Right kidney (tissue), 1 donor: ENCODE measurements around the gene SPTBN1.

Source experiments
- DNase-seq: peaks from one replicate; pipeline ENCODE4 v3.0.0-alpha.2; 2016

SPTBN1 gene

DNA sequence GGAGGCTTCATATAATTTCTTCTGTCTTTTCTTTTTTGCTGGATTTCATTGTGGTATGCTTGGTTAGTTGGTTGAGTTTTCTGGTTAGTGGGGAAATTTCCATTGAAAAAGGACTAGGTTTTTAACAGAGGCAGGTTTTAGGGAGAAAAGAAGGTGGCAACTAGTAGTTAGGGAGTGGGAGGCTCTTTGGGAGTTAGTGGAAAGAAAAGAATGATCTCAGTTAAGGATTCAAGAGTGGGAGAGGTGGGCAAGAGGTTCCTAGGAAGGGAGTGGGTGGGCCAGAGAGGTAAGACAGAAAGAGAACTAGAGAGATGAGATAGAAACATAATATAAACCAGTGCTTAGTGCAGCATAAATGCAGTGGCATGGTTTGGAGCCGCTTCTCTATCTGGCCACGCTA, 96.9 kb downstream of the SPTBN1 start:
- no peak for DNase-seq

DNA sequence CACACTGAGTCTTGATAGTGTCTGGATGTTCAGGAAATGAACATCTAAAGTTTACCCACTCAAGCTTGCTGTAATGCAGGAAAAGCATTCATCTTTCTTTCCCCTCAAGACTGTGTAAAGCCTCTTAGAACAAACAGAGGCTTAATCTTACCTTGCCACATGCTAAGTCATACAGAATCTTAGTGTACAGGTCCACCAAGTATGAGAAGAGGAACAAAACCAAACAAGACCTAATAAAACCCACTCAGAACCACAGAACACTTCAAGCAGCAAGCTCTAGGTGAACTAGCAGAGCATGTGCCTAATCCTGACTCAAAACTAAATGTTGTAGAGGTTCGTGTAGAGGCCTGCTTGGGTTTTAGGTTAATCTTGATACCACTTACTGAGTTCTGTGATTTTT, 97.6 kb downstream of the SPTBN1 start:
- DNase-seq = no peak

DNA sequence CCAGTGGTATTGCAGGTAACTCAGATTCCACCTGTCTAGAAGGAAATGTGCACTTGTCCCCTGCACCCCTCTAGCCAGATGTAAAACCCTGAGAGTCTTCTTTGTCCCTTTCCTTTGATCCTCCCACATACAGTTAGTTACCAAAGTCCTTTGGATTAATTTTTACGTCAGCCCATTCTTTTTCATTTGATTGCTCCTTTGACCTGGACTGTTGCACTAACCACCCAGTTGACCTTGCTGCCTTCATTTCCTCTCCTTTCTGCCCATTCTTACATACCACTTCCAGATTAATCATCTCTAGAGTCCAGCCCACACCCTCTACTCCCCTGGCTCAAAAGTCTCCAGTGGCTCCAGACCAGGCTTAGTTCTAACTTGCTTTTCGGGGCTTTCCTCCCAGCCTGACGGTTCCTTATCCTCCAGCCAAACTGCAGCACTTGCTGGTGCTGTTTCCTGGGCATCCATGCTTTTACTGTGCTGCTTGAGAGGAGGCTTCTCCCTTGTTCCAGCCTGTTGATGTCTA, 99.3 kb downstream of the SPTBN1 start:
- no peak for DNase-seq

DNA sequence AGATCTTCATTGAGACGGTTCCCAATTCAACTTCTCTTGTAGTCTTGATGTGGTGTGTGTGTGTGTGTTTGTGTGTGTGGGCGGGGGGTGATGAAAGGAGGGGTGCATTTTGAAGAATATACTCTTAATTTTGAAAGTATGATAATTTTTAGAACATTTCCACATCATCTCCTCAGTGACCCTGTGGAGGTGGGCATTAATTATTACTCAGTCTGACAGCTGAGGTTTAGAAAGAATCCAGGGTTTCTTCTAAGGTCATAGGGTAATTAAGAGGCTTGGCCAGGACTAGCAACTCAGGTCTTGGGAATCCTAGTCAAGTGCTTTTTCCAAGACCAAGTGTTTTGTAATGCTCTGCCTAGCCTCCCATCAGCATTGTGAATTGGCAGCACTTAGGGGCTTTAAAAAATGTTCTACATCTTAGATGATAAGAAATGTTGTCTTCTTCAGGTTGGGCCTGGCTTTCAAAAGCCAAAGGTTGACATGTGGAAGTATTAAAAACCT, 100.5 kb downstream of the SPTBN1 start:
- no peak for DNase-seq

DNA sequence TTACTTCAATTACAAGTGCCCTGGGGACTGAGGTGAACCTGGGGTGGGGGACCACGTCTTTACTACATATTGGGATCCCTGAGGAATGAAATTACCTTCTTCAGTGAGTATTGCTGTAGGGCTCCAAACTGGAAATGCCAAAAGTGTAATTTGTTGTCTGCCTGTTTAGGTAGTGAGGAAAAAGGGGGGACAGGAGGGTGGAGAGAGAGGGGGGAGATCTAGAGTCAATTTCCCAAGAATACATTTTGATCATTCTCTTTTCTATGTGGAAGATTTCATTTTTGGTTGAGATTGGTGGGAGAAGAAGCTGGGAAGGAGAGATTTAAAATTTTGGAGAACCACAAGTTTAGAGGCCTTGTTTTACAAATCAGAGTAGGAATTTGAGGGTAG, 101.1 kb downstream of the SPTBN1 start:
- DNase-seq = no peak

DNA sequence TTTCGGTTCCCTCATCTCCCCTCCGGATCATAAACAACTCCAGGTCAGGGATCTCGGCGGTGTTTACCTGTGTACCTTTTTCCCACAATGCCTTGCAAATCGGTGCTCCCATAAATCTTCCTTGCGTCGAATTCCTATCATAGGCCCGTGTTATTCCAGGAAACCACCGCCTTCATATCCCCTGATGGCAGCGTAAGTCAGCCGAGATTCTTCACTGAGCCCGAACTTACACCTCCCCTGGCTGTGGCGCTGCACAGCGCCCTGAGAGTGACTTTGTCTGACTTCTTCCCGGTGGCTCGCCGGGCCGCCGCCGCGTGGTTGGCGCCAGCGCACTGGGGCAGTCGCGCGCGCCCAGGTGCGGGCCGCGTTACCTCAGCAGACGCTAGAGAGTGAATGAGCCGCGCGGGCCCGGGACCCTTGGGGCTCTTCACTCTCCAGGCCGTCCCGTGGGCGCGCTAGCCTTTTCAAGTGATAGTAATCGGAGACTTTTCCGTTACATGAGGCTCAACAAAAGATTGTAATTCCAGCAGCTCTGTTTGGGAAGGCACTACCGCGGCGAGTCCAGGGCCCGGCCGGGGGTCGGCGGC, 101.6 kb downstream of the SPTBN1 start:
- DNase-seq = no peak

DNA sequence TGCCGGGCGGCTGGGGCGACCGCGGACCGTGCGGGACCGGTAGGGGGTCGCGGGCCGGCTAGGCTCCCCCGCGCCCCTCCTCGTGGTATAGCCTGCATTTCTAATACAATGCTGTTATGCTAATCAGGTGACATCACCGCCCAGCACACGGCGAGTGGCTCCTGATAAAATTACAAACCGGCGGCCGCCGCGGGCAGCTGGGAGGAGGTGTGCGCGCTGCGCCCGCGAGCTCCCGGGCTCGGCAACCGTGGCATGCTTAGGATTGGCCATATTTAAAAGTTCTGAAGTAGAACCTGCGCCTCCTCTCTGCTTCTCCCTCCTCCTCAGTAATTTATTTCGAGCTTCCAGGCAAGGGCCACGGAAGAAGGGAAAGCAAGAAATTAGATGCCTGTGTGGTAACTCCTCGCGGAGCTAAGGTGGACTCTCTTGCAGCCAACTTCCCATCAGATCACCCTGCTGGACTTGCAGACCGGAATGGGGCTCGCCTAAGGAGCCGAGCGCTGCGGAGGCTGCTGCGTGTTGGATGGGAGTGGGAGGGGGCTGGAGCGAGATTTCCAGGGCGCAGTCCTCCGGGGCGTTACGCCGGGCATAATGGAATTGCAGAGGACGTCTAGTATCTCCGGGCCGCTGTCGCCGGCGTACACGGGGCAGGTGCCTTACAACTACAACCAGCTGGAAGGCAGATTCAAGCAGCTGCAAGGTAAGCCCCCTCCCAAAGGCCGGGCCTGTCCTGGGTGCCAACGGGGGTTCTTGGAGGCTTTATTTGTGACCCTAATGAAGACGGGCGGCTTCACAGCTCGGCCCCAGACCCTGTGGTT, 102.3 kb downstream of the SPTBN1 start:
- peak; percentile 92 for DNase-seq

DNA sequence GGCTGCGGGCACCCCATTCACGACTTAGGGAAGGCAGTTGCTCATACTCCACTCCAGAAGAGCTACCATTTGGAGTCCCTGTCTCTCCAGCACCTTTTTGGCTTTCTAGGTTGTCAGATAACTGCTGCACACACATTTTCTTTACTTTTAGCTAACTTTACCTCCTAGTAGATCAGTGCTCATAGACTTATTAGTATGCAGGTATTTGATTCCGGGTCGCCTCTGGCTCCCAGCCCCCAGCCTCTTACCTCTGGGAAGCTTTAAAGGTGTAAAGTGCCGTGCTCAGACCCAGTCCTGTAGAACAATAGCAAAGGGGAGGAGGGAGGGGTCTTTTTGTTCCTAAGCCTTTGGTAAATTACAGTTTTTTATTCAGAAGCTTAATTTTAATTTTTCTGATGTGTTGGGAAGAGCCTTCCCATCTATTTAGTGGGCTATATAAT, 102.9 kb downstream of the SPTBN1 start:
- DNase-seq = no peak

DNA sequence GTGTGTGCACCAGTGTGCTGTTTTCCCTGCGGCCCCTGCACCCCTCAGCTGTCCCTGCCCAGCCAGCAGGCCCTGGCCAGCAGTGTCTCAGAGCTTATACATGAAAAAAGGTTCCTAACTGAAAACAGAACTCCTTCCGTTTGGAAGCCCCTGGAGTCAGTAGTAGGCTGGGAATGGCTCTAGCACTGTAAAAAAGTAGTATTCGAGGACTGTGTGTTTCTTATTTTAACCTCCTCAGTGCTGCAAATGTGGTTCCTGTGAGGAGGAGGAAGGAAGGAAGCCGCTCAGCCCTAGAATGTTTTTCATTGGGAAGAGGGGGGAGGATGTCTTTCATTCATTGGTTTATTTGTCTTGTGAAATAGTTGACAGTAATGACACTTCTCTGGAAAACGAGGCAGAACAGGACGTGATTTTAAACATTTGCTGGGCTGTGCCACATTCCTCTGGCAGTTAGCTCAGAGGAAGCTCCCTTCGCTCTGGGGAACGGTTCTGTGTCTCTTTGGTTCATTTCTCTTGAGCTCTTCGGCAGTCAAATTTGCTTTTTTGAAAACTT, 103.5 kb downstream of the SPTBN1 start:
- peak; percentile 73 for DNase-seq

DNA sequence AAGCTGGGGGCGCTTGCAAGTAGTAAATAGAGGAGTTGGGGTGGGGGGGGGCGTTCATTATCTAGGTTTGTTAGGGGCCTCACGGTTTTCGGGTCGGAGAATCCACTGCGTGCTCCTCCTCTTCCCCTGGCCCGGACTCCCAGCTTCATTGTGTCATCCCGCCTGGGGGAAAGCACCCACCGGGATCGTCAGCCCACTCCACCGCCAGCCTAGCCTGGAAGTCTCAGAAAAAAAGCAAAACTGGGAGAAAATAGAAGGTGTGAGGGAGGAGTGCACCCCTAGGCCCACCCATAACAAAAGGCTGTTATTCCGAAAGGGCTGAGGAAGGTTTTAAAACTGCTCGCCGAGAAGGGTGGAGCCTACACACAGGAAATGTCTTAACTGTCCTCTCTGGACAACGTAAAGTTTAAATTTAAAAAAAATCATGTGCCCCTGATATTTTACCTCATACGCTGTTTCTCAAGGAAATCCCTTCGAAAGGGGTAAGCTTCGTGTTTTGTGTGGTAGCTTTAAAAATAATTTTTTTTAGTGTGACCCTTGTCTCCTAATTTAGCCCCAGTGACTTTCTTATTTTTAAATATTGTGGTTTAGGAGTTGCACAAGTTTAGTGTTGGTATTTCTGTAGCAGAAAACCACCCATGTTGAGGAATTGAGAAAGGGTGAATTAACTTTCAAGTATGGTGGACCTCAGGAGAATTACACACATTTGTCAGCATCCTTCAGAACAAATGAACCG, 104.2 kb downstream of the SPTBN1 start:
- peak; percentile 73 for DNase-seq

DNA sequence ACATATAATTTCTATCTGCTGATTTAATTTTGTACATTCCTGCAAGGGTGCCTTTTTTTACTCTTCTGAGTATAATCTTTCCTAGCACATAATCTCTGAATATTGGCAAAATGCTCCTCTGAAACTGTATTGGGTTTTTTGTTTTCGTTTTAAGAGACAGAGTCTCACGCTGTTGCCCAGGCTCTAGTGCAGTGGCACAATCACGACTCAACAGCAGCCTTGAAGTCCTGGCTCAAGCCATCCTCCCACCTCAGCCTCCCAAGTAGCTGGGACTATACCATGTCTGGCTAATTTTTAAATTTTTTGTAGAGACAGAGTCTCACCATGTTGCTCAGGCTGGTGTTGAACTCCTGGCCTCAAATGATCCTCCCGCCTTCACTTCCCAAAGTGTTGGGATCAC, 104.9 kb downstream of the SPTBN1 start:
- DNase-seq = no peak

DNA sequence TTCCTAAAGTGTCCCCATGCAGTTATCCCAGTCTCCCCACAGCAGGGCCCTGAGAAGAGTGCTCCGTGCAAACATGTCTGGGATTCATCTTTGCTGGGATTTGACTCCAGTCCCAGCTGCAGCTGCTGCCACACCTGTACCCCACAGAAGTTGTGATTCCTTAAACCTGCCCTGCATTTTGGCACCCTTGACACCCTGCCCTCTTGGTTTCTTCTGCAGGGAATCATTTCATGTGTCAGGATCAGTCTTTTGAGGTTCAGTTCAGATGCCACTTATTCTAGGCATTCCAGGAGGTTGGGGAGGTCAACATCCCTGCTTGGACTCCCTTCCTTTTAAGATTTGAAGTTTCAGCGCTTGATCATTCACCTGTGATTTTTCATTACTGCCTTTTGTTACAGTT, 108.3 kb downstream of the SPTBN1 start:
- no peak for DNase-seq

DNA sequence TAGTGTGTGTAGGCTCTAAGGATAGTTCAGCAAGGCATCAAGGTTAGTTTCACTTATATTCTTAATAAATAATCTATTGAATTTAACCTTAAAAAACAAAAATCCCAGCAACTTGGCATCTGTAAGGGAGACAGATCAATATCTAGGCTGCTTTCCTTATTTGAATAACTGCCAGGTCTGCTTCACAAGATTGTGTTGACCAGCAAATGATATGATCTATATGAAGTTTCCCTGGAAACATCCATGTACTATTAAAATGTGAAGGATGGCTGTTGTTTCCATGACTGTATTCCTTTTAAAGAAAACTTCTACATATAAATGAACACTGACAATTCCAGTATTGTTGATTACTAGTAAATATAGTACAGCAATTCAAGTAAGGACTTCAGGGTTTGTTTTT, 109.4 kb downstream of the SPTBN1 start:
- DNase-seq = no peak

DNA sequence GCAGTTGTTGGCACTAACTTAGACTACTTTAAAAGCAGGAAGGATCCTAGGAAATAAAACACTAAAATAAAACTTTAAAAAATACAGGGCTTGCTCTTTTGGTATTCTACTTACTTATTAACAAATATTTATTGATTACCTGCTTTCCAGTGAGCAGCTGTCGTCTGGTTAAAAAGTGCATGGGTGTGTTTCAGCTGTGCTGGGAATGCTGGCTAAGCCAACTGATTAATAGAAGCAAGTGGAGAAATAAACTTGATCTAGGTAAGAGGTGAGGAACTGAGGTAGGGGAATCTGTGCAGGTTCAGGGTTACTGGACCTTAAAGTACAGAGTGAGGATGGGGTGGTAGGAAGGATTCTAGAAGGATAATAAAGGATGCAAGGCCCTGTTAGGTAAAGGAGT, 110.8 kb downstream of the SPTBN1 start:
- no peak for DNase-seq

DNA sequence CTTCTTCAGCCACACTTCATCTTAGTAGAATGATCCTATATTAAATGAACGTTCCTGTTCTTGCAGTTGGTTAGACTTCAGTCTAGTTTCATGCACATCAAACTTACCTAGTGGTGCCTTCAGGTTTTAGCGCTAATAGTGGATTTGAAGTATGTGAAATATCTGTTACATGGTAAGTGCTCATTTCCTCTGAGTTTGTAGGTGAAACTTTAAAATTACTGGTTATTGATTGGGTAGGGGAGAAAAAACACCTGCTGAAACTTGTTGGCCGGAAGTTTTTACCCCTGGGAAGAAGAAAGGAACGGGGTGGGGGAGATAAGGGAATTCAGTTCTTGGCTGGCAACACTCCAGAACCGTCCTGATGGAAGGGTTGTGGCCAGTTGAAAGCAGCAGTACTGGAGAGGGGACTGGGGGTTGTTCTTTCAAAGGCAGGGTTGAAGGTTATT, 112.8 kb downstream of the SPTBN1 start:
- no peak for DNase-seq

DNA sequence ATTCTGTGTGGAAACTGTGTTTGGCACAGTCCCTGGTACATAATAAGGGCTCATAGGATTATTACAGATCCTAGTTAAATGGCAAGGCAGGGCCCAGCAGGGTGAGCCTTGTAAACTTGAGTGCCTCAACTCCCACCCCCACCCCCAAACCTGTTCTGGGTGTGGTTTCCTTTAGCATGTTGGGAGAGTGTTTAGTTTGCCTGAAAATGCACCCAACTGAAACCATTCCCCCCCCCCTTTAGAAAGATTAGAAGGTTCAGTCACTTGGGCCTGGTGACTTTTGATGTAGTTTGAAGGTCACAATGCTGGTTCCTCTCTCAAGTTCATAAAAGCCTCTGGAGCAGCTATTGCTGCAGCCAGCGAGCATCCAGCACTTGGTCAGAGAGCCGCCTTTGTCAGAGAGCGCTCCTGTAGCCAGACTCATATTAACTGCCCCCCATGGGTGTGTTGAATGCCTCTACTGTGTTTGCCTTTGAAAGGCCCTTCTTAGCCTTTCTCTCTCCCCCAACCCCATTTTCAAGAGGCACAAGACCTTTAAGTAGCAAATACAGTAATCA, 113.7 kb downstream of the SPTBN1 start:
- peak; percentile 21 for DNase-seq

DNA sequence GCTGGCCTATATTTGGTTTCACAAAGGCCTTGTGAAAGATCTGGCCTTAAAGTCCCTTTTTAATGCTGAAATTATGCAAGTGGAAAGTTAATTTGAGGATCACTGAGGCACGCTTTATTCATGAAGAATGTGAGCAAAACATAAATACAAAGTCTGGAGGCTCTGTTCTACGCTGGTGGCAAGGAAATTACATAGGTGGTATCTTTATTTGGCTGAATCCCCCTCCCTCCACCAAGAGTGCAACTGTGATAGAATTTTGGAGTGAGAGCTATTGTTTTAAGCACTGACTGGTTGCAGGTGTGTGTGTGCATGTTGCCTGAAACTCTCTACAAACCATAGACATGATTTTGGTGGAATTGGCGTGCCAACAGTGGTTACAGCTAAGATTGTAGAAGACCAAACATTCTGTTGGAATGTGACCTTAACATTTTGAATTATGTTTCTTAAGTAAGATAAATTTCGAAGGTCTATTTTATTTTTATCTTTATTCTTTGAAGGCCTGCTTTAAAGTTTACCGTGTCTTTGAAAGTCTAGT, 114.3 kb downstream of the SPTBN1 start:
- DNase-seq = no peak

DNA sequence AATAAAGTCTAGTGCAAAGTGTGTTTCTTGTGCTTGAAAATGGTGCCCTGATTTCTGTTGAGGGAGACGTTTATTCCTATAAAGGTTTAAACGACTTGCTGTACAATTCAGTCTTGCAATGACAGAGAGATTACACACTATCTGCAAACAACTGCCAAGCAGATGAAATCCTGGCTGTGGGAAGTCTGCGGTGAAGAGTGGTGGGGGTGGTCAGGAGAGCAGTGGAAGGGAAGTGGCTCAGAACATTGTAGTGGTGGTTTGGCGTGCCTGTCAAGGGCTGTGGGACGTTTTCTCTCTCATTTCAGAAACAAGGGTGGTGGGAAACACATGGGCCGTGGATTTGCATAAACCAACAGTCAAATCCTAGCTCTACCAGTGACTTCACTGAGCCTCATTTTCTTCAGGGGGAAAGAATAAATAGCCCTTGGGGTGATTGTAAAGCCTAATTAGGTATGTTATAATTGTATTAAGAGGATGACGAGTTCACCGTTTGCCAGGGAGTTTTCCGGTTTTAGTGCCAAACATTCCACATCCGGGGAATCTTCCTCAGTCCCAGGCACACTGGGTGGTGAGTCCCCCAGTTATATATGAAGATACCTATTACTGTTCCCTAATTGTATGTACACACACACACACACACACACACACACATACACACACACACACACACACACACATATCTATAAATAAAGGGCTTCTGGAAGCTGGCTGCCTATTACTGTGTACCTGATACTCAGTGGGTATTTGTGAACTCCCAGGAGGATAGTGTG, 115.0 kb downstream of the SPTBN1 start:
- DNase-seq = no peak

DNA sequence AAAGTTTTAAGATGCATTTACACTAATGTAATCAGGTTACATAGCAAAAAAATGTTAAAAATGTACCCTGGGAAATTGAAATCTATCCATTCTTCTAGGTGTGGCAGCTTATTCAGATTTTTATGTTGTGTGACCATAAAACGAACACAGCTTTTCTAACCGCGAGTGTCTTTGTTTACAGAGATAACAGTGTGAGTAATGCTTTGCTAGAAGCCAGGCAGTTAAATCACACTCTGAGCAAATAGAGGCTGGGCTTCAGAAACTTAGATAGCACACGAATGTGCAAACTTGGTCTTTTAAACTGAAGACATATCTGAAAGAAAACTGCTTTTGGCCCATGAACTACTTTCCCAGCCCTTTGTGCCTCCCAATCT, 116.1 kb downstream of the SPTBN1 start:
- DNase-seq = no peak

DNA sequence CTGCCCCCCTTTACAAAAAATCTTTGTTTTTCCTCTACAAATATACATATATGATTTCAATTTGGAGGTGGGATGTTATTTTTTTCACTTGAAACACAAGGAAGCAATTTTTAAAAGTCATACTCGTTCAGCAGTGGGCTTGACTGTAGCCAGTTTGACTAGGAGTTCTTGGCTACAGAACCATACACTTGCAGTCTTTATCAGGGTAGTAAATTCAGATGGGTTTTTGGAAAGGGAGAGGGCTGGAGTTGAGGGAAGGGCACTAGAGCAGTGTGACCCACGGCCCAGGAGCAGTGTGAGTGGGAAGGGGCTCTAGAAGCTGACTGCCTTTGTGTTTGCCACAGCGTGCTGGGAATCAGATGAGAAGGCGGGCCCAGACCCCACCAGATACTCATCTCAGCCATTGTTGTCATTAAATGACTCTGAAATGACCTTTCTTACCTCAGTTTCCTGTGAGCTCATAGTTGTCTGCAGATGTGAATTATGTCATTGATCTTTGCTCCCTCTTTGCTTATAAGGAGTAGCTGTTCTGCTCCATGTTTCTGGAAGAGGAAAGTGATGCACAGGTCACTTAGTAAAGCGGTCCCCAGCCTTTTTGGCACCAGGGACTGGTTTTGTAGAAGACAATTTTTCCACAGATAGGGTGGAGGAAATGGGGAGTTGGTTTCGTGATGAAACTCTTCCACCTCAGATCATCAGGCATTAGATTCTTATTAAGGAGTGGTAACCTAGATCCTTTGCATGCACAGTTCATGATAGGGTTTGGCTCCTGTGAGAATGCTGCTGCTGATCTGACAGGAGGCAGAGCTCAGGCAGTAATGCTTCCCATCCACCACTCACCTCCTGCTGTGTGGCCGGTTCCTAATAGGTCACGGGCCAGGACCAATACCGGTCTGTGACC, 116.8 kb downstream of the SPTBN1 start:
- no peak for DNase-seq
